ENCODE results near the gene GRIK2. TPM values are rescaled to one million over a fixed set of nuclear protein-coding genes. Genes with fewer than 3 reads are reported as not detected.
"Not testable (repeated sequence)": the region's sequence is repeated elsewhere in the genome, so short reads cannot be mapped to it uniquely, and the experiment has no call there.

Gene GRIK2
- total RNA-seq (2014; rRNA removed; shearing (Covaris generic)), result 8.5 and 9.3 TPM in 2 replicates
- polyA plus RNA-seq (2015; cell fraction: cytosol; rRNA removed), result 8.8 and 12.4 TPM in 2 replicates
- 31.7 and 39.4 TPM in 2 replicates for polyA plus RNA-seq (2015; cell fraction: nucleus; rRNA removed)

DNA sequence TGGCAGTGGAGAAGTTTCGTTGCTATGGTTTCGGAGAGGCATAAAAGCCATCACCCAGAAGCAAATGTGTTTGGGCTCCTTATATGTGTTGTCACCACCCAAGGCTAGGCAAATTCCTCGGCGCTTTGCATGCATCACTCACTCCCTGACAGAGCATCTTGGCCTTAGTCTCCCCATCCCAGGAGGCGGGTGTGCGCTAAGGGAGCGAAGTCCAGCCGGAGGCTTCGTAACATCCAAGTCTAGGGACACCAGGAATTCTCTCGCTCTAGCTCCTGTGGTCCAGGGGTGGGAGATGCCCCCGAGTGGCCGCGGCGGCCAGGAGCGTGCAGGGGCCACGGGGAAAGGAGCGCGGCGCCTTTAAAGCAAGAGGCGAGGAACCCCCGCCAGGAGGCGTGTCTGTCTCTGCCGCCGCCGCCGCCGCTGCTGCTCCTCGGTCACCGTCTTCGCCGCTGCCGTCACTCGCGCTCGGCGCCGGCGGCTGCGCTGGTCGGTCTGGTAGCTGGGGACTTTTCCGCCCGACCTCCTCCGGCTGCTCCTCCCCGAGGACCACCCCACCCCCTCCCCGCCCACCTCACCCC, at the start of gene GRIK2:
GRIK2 (plus strand) TSS at position 458 of the 578 bp plus-strand sequence.
- in situ Hi-C loops (cut with HindIII; ENCODE audit: low pct_unique_long_range_greater_than_20kb, low sequenced_read_pairs), result no loop called here
- DNase-seq (ENCODE audit: low read depth, low spot score), result peak; percentile 58

DNA sequence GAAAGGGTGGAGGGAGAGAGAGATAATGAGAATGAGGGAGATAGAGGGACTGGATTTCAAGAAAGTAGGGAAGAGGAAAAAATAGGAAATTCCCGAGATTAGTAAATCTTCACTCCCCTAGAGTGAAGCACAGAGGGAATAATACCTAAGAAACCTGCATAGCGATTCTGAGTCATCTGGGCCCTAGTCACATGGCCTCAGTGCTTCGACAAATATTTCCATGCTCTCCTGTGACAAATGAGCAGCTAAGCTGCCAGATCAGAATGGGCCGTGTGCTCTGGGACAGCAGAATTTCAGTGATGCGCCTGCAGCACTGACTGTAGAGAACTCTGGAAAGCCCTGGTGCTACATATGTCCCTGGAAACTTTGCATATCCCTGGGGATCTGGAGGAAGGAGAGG, 48.6 kb upstream of the GRIK2 start:
- in situ Hi-C loops (cut with HindIII; ENCODE audit: low pct_unique_long_range_greater_than_20kb, low sequenced_read_pairs), result no loop called here
- DNase-seq (ENCODE audit: low read depth, low spot score), result no peak

DNA sequence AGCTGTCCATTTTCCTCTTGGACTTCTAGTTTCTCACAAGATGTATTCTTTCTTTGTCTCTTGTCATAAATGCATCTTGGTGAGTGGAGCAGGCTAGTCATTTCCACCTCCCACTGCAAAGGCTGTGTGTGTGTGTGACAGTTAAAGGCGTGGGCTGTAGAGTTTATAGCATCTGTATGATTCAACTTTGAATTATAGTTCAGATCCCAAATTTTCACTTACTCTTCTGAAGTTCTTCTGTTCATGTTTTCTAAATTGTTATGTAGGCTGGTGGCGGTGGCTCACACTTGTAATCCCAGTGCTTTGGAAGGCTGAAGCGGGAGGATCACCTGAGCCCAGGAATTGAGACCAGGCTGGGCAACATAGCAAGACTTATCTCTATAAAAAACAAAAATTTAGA, 44.7 kb upstream of the GRIK2 start:
- in situ Hi-C loops (cut with HindIII; ENCODE audit: low pct_unique_long_range_greater_than_20kb, low sequenced_read_pairs), result no loop called here
- no peak for DNase-seq (ENCODE audit: low read depth, low spot score)

DNA sequence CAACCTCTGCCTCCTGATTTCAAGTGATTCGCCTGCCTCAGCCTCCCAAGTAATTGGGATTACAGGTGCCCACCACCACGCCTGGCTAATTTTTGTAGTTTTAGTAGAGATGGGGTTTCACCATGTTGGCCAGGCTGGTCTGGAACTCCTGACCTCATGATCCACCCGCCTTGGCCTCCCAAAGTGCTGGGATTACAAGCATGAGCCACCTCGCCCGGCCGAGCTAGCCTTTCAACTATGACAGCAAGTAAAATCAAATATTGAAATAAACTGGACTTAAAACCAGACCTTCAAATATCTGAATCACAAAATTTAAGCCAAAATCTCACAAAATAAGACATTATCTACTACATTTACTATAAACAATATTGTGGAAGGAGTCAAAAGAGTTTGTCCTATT, 42.9 kb upstream of the GRIK2 start:
- DNase-seq (ENCODE audit: low read depth, low spot score); in situ Hi-C loops (cut with HindIII; ENCODE audit: low pct_unique_long_range_greater_than_20kb, low sequenced_read_pairs): not testable (repeated sequence)

DNA sequence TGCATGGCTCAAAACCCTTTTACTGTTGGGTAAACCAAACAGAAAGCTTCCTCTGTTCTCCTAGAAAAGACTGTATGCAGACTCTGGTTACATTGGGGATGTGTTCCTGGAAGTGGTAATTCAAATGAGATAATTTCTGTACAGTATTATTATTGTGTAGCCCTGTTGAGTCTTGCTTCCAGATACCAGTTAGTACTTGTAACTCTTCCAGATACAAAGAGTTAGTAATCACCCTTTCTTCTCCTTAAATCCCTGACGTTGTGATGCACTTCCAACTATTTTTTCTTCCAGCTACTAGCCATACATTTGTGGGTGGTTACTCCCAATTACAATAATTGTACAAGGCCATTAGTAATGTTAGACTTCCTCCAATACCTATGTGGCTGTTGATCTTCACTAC, 42.3 kb upstream of the GRIK2 start:
- in situ Hi-C loops (cut with HindIII; ENCODE audit: low pct_unique_long_range_greater_than_20kb, low sequenced_read_pairs), result no loop called here
- no peak for DNase-seq (ENCODE audit: low read depth, low spot score)

DNA sequence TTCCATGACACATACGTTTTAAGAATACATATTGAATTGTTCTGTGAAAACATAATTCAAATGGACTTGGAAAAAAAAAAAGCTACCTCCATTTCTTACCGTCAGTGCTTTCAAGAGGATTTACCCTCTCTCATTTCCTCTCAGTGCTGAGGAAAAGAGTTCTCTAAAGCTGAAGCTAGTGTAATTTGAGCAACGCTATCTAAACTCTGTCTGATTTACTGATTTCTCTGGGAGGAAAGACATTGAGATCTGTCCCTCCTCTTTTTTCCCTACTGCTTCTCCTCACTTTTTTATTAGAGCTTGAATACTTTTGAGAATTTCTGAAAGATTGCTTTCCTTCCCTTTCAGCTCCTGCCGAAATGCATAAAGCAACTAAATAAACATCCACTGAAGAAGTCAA, 41.2 kb upstream of the GRIK2 start:
- in situ Hi-C loops (cut with HindIII; ENCODE audit: low pct_unique_long_range_greater_than_20kb, low sequenced_read_pairs), result no loop called here
- no peak for DNase-seq (ENCODE audit: low read depth, low spot score)

DNA sequence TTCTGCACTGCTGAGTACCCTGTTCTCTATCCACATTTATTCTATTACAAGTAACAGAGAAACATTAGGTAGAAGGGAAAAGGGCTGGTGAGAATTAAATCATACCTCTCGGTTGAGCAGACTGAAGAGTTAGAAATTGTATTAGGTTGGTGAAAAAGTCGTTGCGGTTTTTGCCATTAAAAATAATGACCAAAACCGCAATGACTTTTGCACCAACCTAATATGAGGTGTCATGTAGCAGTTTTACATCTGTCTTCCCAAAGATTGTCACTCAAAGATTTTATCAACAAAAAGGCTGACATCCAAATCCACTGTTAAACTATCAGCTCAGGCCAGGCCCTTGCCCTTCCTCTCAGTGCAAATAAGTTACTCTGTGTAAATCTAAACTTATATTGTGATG, 28.3 kb upstream of the GRIK2 start:
- no peak for DNase-seq (ENCODE audit: low read depth, low spot score)
- in situ Hi-C loops (cut with HindIII; ENCODE audit: low pct_unique_long_range_greater_than_20kb, low sequenced_read_pairs), result no loop called here

DNA sequence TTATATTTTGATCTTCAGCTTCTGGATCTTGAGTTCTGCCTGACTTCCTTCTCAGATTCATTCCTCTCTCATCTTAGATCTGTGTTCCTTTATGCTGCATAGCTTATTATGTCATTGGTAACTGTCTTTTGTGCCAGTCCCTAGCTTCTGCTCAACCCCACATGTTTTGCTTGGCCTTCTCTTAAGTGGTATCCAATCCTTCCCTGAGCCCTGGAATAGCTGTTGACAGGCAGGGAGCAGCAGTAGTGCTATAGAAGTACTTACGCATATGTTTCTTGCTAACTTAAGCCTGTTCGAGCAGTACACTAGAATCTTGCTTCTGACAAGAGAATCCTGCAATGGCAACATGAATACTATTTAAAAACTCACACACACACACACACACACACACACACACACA, 13.6 kb upstream of the GRIK2 start:
- in situ Hi-C loops (cut with HindIII; ENCODE audit: low pct_unique_long_range_greater_than_20kb, low sequenced_read_pairs), result no loop called here
- DNase-seq (ENCODE audit: low read depth, low spot score), result no peak

DNA sequence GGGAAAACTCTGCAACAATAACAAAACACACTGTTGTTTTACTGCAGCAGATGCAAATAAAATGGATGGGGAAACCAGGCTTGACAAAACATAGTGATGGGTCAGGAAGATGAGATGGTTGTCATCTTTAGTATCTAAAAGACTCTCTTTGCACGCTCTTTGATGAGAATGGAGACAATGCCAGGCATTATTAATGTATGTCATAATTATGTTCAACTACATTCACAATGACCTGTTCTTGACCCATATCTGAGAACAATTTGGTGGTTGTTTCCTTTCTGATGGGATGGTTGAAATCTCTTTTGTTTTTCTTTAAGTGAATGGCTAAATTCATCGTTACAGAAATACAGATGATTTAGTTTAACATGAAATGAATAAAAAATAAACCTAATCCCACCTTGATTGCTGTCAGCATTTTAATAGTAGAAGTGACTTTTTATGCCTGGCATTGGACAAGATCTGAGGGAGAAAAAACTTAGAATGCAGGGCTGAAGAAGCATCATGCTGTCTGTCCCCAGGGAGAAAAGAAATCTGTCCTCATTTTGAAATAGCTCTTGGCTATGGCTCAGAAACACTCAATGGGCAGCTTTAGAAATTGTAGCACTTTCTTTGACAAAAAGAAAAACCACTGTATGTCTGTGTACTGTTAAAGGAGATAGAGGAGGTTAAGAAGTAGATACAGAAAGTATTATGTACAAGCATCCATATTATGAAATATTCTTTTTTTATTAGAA, 12.4 kb upstream of the GRIK2 start:
- in situ Hi-C loops (cut with HindIII; ENCODE audit: low pct_unique_long_range_greater_than_20kb, low sequenced_read_pairs), result no loop called here
- peak; percentile 87 for DNase-seq (ENCODE audit: low read depth, low spot score)

DNA sequence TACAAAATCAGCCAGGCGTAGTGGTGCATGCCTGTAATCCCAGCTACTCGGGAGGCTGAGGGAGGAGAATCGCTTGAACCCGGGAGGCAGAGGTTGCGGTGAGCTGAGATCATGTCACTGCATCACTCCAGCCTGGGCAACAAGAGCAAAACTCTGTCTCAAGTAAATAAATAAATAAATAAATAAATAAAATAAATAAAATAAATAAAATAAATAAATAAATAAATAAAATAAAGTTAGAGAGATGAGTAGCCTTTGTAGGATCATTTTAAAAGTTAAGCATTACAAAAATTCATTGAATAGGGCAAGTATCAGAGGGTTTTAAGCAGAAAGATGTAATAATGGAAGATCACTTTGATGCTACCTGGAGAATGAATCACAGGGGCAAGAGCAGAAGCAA, 9.8 kb upstream of the GRIK2 start:
- DNase-seq (ENCODE audit: low read depth, low spot score); in situ Hi-C loops (cut with HindIII; ENCODE audit: low pct_unique_long_range_greater_than_20kb, low sequenced_read_pairs): not testable (repeated sequence)

DNA sequence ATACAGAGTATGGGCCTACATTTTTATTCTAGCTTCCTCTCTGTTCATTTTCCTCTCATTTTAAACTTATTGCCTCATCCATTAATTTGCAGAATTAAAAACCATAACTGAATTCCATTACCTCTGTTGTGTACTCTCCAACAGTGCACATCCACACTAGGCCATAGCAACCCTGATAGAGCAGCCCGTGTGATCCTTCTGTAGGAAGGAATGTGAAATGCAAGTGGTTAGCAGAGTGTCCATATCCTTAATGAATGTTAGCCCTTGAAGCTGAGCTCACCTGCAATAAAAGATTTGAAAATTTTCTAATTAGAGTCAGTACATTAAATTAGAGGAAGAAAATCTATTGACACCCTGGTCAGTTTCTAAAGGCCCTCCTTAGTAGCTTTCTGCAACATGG, 6.5 kb upstream of the GRIK2 start:
- in situ Hi-C loops (cut with HindIII; ENCODE audit: low pct_unique_long_range_greater_than_20kb, low sequenced_read_pairs), result no loop called here
- DNase-seq (ENCODE audit: low read depth, low spot score), result peak; percentile 50

DNA sequence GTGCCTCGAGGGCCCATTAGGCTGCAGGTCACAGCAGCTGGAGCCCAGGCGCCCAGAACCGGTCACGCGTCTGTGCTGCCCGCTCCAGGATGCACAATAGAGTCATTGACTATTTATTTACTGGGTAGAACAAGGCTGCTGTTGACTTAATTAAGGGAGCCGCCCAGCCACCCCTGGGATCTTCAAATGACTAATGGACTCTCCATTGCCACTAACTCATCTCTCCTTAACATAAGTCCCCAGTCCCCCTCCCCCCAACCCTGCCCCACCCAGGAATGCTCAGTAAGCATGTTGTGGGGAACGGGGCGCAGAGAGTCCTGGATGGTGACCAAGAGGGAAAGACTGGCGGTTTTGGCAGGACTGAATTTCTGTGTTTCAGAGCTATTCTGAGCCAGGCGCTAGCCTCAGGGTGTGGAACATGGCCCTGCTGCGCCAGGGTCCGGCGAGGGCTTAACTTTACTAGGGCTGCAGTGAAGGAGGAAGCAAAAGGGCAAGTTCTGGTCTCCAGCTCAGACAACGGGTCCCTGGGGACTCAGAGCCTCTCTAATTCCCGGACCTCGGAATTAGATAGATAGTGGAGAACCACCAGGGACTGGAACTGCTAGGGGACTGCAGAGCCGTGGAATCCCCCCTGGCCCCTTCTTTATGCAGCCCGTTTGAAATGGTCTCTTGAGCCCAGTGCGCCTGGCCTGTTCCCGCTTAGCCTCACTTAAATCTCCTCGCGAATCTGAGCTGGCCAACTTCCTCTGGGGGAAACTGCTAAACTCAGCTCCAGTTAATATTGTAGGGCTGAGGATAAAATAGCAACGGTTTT, 1.5 kb upstream of the GRIK2 start:
- DNase-seq (ENCODE audit: low read depth, low spot score), result peak; percentile 88
- in situ Hi-C loops (cut with HindIII; ENCODE audit: low pct_unique_long_range_greater_than_20kb, low sequenced_read_pairs), result no loop called here

DNA sequence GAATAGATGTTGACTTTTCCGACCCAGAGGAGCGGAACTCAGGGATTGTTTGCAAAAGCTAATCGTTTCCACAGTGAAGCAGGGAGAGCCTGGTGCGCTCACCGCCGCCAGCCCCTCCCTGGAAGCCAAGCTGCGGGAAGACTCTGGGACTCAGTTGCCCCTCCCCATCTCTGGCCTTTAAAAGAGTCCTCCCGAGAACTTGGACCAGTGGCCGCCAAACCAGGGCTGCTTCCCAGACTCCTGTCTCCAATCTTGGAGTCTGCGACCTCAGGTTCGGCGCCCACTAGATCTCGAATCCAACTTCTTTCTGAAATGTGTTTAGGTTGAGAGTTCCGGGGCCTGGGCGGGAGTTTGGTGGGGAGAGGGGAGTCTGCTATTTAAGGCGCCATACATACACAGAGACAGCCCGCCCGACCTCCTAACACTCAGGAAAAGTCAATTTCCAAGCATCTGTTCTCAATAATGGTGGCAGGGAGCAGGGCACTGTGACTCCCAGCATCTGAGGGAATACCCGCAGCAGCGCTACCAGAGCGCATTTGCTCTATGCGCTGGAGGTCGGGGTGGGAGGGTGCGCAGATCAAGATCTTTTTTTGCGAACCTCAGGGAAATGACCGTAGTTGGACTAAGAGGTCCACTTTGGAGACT, 800 bp upstream of the GRIK2 start:
- DNase-seq (ENCODE audit: low read depth, low spot score), result peak; percentile 3
- in situ Hi-C loops (cut with HindIII; ENCODE audit: low pct_unique_long_range_greater_than_20kb, low sequenced_read_pairs), result no loop called here

DNA sequence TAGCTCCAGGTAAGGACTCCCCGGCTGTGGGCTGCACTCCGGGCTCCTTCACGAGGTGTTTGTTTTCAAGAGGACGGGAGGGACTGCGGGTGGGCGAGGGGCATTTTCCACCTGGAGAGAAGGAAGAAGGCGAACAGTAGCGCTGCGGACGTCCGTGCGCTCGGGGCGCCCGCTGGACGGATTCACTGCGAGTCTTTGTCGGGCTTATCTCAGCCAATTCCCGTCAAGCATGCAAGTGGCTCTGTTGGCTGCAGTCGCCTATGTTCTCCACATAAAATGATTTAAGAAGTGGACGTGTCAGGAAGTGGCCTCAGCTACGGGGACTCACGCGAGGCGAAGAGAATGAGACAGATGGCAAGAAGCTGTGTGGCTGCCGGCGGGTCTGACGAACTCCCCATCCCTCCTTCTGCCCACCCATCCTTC, 332 bp downstream of the GRIK2 start:
- in situ Hi-C loops (cut with HindIII; ENCODE audit: low pct_unique_long_range_greater_than_20kb, low sequenced_read_pairs), result no loop called here
- DNase-seq (ENCODE audit: low read depth, low spot score), result peak; percentile 21

DNA sequence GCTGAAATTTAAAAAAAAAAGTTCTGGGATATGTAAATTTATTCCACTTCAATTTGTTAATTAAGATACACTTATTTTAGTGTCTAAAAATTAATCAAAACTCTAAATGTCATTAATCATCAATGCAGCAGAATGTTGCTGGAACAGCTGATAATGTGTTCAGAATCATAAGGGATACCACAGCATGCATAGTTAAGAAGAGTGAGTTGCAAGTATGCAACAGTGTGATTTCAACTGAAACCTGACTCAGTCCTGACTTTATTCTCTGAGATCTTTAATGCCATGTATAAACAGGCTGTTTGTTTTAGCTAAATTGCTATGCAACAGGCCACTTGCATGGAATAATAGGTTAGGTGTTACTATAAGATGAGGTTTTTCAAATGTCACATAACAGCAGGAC, 1.4 kb downstream of the GRIK2 start:
- in situ Hi-C loops (cut with HindIII; ENCODE audit: low pct_unique_long_range_greater_than_20kb, low sequenced_read_pairs), result no loop called here

DNA sequence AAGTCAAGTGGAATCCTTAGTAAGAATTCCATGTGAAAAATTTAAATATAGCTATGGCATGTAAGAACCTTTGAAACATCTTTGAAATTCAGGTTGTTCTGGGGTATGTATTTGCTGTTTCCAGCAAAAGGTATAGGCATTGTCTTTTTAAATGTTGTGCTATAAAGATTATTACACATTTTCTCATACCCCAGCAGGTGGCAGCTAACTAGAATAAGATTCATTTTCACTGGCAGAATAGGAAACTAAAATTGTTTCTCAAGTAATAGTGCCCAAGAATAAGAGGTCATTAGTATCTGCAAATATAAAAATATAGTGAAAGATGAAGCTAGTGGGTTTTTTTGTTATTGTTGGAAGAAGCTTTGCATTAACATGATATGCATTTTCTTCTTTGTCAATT, 1.8 kb downstream of the GRIK2 start:
- DNase-seq (ENCODE audit: low read depth, low spot score), result peak; percentile 38
- in situ Hi-C loops (cut with HindIII; ENCODE audit: low pct_unique_long_range_greater_than_20kb, low sequenced_read_pairs), result no loop called here

More for the DNA sequence above, 1.4 kb downstream of the GRIK2 start:
- DNase-seq (ENCODE audit: low read depth, low spot score), result peak; percentile 2

DNA sequence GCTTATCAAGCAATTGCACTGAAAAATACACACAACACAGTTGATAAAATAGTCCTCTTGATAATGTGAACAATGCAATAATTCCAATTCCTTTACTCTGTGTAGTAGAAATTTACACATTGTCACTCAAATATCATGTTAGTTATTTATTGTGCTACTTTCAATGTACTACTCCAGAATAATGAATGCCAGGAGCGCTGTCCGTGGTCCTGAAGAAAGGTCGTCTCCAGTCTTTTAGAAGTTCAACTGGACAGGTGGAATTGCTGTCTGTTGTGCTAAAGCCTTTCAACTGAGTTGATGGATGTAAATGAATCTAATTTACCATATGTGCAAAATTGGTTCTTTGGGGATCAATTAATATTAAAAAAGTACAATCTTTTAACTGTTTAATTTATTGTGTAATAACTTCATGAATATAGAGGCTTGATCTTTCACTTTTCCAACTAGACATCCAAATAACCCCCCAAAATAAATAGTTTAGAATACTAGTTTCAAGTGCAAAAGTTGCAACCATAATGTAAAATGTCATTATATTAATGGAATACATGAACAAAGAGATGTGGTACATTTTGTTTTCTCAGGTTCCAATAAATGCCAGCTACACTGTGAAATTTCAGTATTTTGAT, 3.2 kb downstream of the GRIK2 start:
- in situ Hi-C loops (cut with HindIII; ENCODE audit: low pct_unique_long_range_greater_than_20kb, low sequenced_read_pairs), result no loop called here
- peak; percentile 58 for DNase-seq (ENCODE audit: low read depth, low spot score)

DNA sequence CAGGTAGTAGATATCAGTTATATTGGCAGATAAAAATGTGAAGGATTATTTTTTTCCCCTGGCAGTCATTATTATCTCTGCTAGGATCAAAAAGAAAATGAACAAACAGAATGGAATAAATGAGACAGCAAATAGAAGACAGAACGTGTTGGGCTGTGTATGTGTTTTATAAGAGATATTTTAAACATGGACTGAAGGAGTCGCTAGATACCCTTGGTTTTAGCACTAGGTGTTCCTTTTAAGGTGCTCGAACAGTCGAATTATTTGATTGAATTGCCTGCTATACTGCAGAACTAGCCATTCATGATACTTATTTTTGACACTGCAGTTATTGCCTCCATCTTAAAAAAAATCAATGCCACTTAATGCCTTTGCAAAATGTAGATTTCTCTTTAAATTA, 3.7 kb downstream of the GRIK2 start:
- in situ Hi-C loops (cut with HindIII; ENCODE audit: low pct_unique_long_range_greater_than_20kb, low sequenced_read_pairs), result no loop called here

More for the DNA sequence above, 3.7 kb downstream of the GRIK2 start:
- peak; percentile 72 for DNase-seq (ENCODE audit: low read depth, low spot score)
